ENCODE data around the gene TAS1R3. TPM values are rescaled to one million over a fixed set of nuclear protein-coding genes. Genes with fewer than 3 reads are reported as not detected.

Gene TAS1R3
- polyA plus RNA-seq, 1 donor from 2014 or later, result 1.0 TPM

DNA sequence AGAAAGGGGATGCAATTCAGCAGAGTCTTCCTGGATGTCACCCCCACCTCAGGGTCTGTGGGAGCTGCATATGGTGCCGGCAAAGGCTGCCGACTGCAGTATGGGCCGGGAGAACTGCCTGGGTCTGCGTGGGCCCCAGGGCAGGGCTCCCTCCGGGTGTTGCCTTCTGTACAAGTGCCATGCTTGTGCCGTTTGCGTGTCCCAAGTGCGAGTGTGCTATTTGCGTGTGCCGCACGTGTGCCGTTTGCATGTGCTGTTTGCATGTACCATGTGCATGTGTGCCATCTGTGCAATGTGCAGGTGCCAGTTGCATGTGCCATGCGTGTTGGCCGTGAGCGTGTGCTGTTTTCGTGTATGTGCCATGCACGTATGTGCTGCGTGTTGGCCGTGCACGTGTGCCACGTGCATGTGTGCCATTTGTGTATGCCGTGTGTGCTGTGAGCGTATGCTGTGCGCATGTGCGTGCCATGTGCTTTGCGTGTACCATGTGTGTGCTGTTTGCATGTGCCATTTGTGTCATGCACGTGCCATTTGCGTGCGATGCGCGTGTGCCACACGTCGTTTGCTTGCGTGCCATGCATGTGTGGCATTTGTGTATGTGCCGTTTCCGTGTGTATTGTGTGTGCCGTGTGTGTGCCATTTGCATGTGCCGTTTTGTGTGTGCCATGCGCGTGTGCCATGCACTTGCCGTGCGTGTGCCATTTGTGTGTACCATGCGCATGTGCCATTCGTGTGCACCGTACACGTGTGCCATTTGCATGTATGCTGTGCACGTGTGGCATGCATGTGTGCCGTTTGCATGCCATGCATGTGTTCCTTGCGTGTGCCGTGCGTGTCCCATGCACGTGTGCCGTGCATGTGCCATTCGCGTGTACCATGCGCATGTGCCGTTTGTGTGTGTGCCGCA, 1.5 kb upstream of the TAS1R3 start:
- peaks cover 16% of the 10 kb centered on the region for H3K79me2 ChIP-seq (replicated peaks; ENCODE audit: insufficient read depth, low read length)
- no peaks in the 10 kb centered on the region for H3F3A ChIP-seq (ENCODE audit: insufficient read depth, low read length, poor library complexity, severe bottlenecking)
- no peak overlapping the region for H2AFZ ChIP-seq (ENCODE audit: low read depth, low read length)
- no peaks in the 10 kb centered on the region for H3K9me2 ChIP-seq (ENCODE audit: insufficient read depth, low read length)
- H3K9ac ChIP-seq (ENCODE audit: low read length), result no peak overlapping the region
- H3K9me3 ChIP-seq (ENCODE audit: low read length), result no peaks in the 10 kb centered on the region
- TF ChIP-seq SMC3 (conservative IDR thresholded peaks at IDR 0.05; ENCODE audit: poor library complexity) (no peak), POLR2AphosphoS5 (IDR thresholded peaks at IDR 0.05) (peak; percentile 39)
- no peak overlapping the region for H3K4me2 ChIP-seq (ENCODE audit: low read length)
- no peaks in the 10 kb centered on the region for H3K36me3 ChIP-seq (ENCODE audit: insufficient read depth, low read length)
- no peaks in the 10 kb centered on the region for H4K20me1 ChIP-seq (ENCODE audit: insufficient read depth)
- H3K27ac ChIP-seq (ENCODE audit: low read length), result no peak overlapping the region
- H3K27me3 ChIP-seq (ENCODE audit: insufficient read depth, low read depth, low read length), result no peaks in the 10 kb centered on the region
- H3K4me3 ChIP-seq (ENCODE audit: low read length), result no peak overlapping the region

DNA sequence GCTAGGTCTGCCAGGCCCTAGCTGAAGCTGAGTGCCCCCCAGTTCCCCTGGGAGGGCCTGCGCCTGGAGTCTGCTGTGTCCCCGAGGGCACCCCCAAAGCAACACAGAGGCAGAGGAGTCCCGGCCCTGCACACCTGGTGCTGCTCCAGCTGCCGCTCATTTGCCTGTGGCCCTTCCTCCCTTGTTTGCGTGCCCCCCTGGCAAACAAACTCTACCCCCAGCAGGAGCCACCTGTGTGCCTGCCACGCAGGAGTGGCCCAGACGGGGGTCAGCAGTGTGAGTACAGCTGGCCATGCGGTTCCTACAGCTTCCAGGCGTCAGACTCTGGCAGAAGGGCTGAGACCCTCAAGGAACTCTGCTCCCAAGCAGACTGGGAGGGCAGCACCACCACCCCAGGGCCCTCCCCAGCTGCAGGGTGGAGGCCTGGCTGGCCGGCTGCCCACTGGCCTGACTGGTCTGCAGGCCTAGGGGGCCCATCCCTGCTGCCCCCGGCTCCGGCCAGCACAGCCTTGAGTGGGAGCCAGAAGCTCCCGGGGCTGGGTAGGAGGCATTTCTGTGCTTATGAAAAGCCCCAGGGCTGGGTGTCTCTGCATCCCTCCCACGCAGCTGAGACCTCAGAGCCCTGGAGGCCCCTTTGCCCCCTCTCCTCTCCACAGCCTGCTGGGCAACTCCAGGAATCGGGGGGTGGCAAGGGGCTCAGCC, 563 bp upstream of the TAS1R3 start:
- H3K27ac ChIP-seq (ENCODE audit: low read length), result no peak overlapping the region
- no peak overlapping the region for H2AFZ ChIP-seq (ENCODE audit: low read depth, low read length)
- H3K4me2 ChIP-seq (ENCODE audit: low read length), result no peak overlapping the region

DNA sequence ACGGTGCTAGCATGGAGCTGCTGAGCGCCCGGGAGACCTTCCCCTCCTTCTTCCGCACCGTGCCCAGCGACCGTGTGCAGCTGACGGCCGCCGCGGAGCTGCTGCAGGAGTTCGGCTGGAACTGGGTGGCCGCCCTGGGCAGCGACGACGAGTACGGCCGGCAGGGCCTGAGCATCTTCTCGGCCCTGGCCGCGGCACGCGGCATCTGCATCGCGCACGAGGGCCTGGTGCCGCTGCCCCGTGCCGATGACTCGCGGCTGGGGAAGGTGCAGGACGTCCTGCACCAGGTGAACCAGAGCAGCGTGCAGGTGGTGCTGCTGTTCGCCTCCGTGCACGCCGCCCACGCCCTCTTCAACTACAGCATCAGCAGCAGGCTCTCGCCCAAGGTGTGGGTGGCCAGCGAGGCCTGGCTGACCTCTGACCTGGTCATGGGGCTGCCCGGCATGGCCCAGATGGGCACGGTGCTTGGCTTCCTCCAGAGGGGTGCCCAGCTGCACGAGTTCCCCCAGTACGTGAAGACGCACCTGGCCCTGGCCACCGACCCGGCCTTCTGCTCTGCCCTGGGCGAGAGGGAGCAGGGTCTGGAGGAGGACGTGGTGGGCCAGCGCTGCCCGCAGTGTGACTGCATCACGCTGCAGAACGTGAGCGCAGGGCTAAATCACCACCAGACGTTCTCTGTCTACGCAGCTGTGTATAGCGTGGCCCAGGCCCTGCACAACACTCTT, 1.1 kb downstream of the TAS1R3 start:
- Histone ChIP-seq H3K9ac (ENCODE audit: low read length) (no peak overlapping the region), H3K27ac (ENCODE audit: low read length) (no peak overlapping the region), H3K4me2 (ENCODE audit: low read length) (no peak overlapping the region), H3K9me3 (ENCODE audit: low read length) (no peaks in the 10 kb centered on the region), H3K4me3 (ENCODE audit: low read length) (no peak overlapping the region), H3F3A (ENCODE audit: insufficient read depth, low read length, poor library complexity, severe bottlenecking) (no peaks in the 10 kb centered on the region), H3K27me3 (ENCODE audit: insufficient read depth, low read depth, low read length) (no peaks in the 10 kb centered on the region), H2AFZ (ENCODE audit: low read depth, low read length) (no peak overlapping the region), H4K20me1 (ENCODE audit: insufficient read depth) (no peaks in the 10 kb centered on the region), H3K36me3 (ENCODE audit: insufficient read depth, low read length) (no peaks in the 10 kb centered on the region), H3K9me2 (ENCODE audit: insufficient read depth, low read length) (no peaks in the 10 kb centered on the region), H3K79me2 (replicated peaks; ENCODE audit: insufficient read depth, low read length) (no peaks in the 10 kb centered on the region)
- TF ChIP-seq TAF1 (IDR thresholded peaks at IDR 0.05; ENCODE audit: low read depth) (no peak), MXI1 (conservative IDR thresholded peaks at IDR 0.05; ENCODE audit: poor library complexity, severe bottlenecking) (no peak), POLR2AphosphoS5 (IDR thresholded peaks at IDR 0.05) (no peak), SMC3 (conservative IDR thresholded peaks at IDR 0.05; ENCODE audit: poor library complexity) (no peak), RAD21 (conservative IDR thresholded peaks at IDR 0.05) (no peak), EZH2 (IDR thresholded peaks at IDR 0.05; ENCODE audit: borderline replicate concordance, insufficient read depth, low read length, poor library complexity, severe bottlenecking) (no peak)
- TF ChIP-seq, protein P1, sequence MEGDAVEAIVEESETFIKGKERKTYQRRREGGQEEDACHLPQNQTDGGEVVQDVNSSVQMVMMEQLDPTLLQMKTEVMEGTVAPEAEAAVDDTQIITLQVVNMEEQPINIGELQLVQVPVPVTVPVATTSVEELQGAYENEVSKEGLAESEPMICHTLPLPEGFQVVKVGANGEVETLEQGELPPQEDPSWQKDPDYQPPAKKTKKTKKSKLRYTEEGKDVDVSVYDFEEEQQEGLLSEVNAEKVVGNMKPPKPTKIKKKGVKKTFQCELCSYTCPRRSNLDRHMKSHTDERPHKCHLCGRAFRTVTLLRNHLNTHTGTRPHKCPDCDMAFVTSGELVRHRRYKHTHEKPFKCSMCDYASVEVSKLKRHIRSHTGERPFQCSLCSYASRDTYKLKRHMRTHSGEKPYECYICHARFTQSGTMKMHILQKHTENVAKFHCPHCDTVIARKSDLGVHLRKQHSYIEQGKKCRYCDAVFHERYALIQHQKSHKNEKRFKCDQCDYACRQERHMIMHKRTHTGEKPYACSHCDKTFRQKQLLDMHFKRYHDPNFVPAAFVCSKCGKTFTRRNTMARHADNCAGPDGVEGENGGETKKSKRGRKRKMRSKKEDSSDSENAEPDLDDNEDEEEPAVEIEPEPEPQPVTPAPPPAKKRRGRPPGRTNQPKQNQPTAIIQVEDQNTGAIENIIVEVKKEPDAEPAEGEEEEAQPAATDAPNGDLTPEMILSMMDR (IDR thresholded peaks at IDR 0.05; ENCODE audit: poor library complexity, severe bottlenecking), result no peak
- TF ChIP-seq, protein P2, sequence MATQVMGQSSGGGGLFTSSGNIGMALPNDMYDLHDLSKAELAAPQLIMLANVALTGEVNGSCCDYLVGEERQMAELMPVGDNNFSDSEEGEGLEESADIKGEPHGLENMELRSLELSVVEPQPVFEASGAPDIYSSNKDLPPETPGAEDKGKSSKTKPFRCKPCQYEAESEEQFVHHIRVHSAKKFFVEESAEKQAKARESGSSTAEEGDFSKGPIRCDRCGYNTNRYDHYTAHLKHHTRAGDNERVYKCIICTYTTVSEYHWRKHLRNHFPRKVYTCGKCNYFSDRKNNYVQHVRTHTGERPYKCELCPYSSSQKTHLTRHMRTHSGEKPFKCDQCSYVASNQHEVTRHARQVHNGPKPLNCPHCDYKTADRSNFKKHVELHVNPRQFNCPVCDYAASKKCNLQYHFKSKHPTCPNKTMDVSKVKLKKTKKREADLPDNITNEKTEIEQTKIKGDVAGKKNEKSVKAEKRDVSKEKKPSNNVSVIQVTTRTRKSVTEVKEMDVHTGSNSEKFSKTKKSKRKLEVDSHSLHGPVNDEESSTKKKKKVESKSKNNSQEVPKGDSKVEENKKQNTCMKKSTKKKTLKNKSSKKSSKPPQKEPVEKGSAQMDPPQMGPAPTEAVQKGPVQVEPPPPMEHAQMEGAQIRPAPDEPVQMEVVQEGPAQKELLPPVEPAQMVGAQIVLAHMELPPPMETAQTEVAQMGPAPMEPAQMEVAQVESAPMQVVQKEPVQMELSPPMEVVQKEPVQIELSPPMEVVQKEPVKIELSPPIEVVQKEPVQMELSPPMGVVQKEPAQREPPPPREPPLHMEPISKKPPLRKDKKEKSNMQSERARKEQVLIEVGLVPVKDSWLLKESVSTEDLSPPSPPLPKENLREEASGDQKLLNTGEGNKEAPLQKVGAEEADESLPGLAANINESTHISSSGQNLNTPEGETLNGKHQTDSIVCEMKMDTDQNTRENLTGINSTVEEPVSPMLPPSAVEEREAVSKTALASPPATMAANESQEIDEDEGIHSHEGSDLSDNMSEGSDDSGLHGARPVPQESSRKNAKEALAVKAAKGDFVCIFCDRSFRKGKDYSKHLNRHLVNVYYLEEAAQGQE (IDR thresholded peaks at IDR 0.05; ENCODE audit: borderline replicate concordance), result no peak

More for the DNA sequence above, 563 bp upstream of the TAS1R3 start:
- Histone ChIP-seq H3K36me3 (ENCODE audit: insufficient read depth, low read length) (no peaks in the 10 kb centered on the region), H3K27me3 (ENCODE audit: insufficient read depth, low read depth, low read length) (no peaks in the 10 kb centered on the region), H3K9ac (ENCODE audit: low read length) (no peak overlapping the region), H3F3A (ENCODE audit: insufficient read depth, low read length, poor library complexity, severe bottlenecking) (no peaks in the 10 kb centered on the region), H3K9me2 (ENCODE audit: insufficient read depth, low read length) (no peaks in the 10 kb centered on the region), H4K20me1 (ENCODE audit: insufficient read depth) (no peaks in the 10 kb centered on the region), H3K79me2 (replicated peaks; ENCODE audit: insufficient read depth, low read length) (peaks cover 9% of the 10 kb centered on the region), H3K9me3 (ENCODE audit: low read length) (no peaks in the 10 kb centered on the region), H3K4me3 (ENCODE audit: low read length) (no peak overlapping the region)
- TF ChIP-seq EP300 (conservative IDR thresholded peaks at IDR 0.05; ENCODE audit: poor library complexity, severe bottlenecking), result no peak
- TF ChIP-seq, protein P1 (IDR thresholded peaks at IDR 0.05; ENCODE audit: poor library complexity, severe bottlenecking), result no peak
- no peak for TF ChIP-seq TAF1 (IDR thresholded peaks at IDR 0.05; ENCODE audit: low read depth)
- TF ChIP-seq POLR2AphosphoS5 (IDR thresholded peaks at IDR 0.05), result no peak
- TF ChIP-seq SMC3 (conservative IDR thresholded peaks at IDR 0.05; ENCODE audit: poor library complexity), result no peak
- TF ChIP-seq EZH2 (IDR thresholded peaks at IDR 0.05; ENCODE audit: borderline replicate concordance, insufficient read depth, low read length, poor library complexity, severe bottlenecking), result no peak
- TF ChIP-seq RAD21 (conservative IDR thresholded peaks at IDR 0.05), result no peak

Data from neural cell (in vitro differentiated cells).